NCI-H1694 treated with DMSO at 0.1 percent for 48 hours (cell line): ENCODE measurements around the gene OR2V2.
"Not testable (repeated sequence)": the region's sequence is repeated elsewhere in the genome, so short reads cannot be mapped to it uniquely, and the experiment has no call there.

Experiments used
- DNase-seq: peaks from one replicate; lab custom pipeline; 2025; lab: John Stamatoyannopoulos, UW

OR2V2 gene

GRCh38 chr5:181146927-181147636 is at the start of gene OR2V2:
Gene OR2V2 (plus strand): TSS chr5:181147586. CDS start chr5:181154943, 7,357 bp downstream.
- not testable (repeated sequence) for DNase-seq

- DNase-seq: not testable (repeated sequence)
Measured at GRCh38 chr5:181097759-181098491, 49.5 kb upstream of the OR2V2 start.

GRCh38 chr5:181098762-181099601 is 48.4 kb upstream of the OR2V2 start:
- DNase-seq: no peak

- no peak for DNase-seq
Measured at GRCh38 chr5:181099602-181100086, 47.7 kb upstream of the OR2V2 start.

- no peak for DNase-seq
Measured at GRCh38 chr5:181100121-181100875, 47.1 kb upstream of the OR2V2 start.

GRCh38 chr5:181101030-181101641 is 46.2 kb upstream of the OR2V2 start:
- not testable (repeated sequence) for DNase-seq

- DNase-seq: not testable (repeated sequence)
Measured at GRCh38 chr5:181101930-181102674, 45.3 kb upstream of the OR2V2 start.

- DNase-seq: not testable (repeated sequence)
Measured at GRCh38 chr5:181104259-181104568, 43.2 kb upstream of the OR2V2 start.

- not testable (repeated sequence) for DNase-seq
Measured at GRCh38 chr5:181104606-181105390, 42.6 kb upstream of the OR2V2 start.

GRCh38 chr5:181105391-181106025 is 41.9 kb upstream of the OR2V2 start:
- no peak for DNase-seq

GRCh38 chr5:181107699-181108098 is 39.7 kb upstream of the OR2V2 start:
- DNase-seq: no peak

- no peak for DNase-seq
Measured at GRCh38 chr5:181108578-181109165, 38.7 kb upstream of the OR2V2 start.

GRCh38 chr5:181109489-181110013 is 37.8 kb upstream of the OR2V2 start:
- DNase-seq: no peak

- DNase-seq: peak; percentile 41
Measured at GRCh38 chr5:181111010-181111409, 36.4 kb upstream of the OR2V2 start.

GRCh38 chr5:181112476-181112875 is 34.9 kb upstream of the OR2V2 start:
- peak; percentile 61 for DNase-seq

GRCh38 chr5:181113572-181113971 is 33.8 kb upstream of the OR2V2 start:
- not testable (repeated sequence) for DNase-seq

- DNase-seq: no peak
Measured at GRCh38 chr5:181114284-181114843, 33.0 kb upstream of the OR2V2 start.
